ENCODE data around the gene C3orf62. TPM values are rescaled to one million over a fixed set of nuclear protein-coding genes. Genes with fewer than 3 reads are reported as not detected.
A peak's percentile ranks its signal among the peaks of the same experiment; 100 is the strongest.

C3orf62 gene
- 2.2 TPM for polyA plus RNA-seq (2012; ENCODE audit: insufficient read length, low read depth)

- TF ChIP-seq POLR2AphosphoS5 (IDR thresholded peaks at IDR 0.05; ENCODE audit: low read depth, low read length) (peak; percentile 68; the same call in 1 of the 2 replicates), TAF1 (IDR thresholded peaks at IDR 0.05; ENCODE audit: borderline replicate concordance, insufficient read depth, low read length) (no peak)
These were observed at the start of gene C3orf62 for GRCh38 chr3:49276475-49277382. C3orf62 (minus strand) TSS chr3:49277232; CDS start chr3:49276872, 360 bp downstream.

- TF ChIP-seq POLR2AphosphoS5 (IDR thresholded peaks at IDR 0.05; ENCODE audit: low read depth, low read length) (no peak), FOXP2 (optimal IDR thresholded peaks at IDR 0.05; ENCODE audit: borderline replicate concordance, extremely low read depth, extremely low read length, insufficient read depth) (no peak), REST (IDR thresholded peaks at IDR 0.05; ENCODE audit: insufficient read depth in 1 of 2, low read depth in 2 of 2, low read length in 2 of 2) (no peak), SIN3A (IDR thresholded peaks at IDR 0.05; ENCODE audit: borderline replicate concordance, insufficient read depth, low read length) (no peak), TAF1 (IDR thresholded peaks at IDR 0.05; ENCODE audit: borderline replicate concordance, insufficient read depth, low read length) (no peak)
These were observed 47.7 kb upstream of the C3orf62 start for GRCh38 chr3:49324768-49325167.

- TF ChIP-seq SIN3A (IDR thresholded peaks at IDR 0.05; ENCODE audit: borderline replicate concordance, insufficient read depth, low read length), result no peak
- TF ChIP-seq POLR2AphosphoS5 (IDR thresholded peaks at IDR 0.05; ENCODE audit: low read depth, low read length), result no peak
- no peak for TF ChIP-seq REST (IDR thresholded peaks at IDR 0.05; ENCODE audit: insufficient read depth in 1 of 2, low read depth in 2 of 2, low read length in 2 of 2)
- no peak for TF ChIP-seq FOXP2 (optimal IDR thresholded peaks at IDR 0.05; ENCODE audit: borderline replicate concordance, extremely low read depth, extremely low read length, insufficient read depth)
- TF ChIP-seq TAF1 (IDR thresholded peaks at IDR 0.05; ENCODE audit: borderline replicate concordance, insufficient read depth, low read length), result no peak
These were observed 39.8 kb upstream of the C3orf62 start for GRCh38 chr3:49316696-49317457.

- TF ChIP-seq FOXP2 (optimal IDR thresholded peaks at IDR 0.05; ENCODE audit: borderline replicate concordance, extremely low read depth, extremely low read length, insufficient read depth) (no peak), TAF1 (IDR thresholded peaks at IDR 0.05; ENCODE audit: borderline replicate concordance, insufficient read depth, low read length) (no peak), SIN3A (IDR thresholded peaks at IDR 0.05; ENCODE audit: borderline replicate concordance, insufficient read depth, low read length) (no peak), REST (IDR thresholded peaks at IDR 0.05; ENCODE audit: insufficient read depth in 1 of 2, low read depth in 2 of 2, low read length in 2 of 2) (no peak), POLR2AphosphoS5 (IDR thresholded peaks at IDR 0.05; ENCODE audit: low read depth, low read length) (no peak)
These were observed 37.1 kb upstream of the C3orf62 start for GRCh38 chr3:49313896-49314688.

GRCh38 chr3:49311283-49311682 lies 34.3 kb upstream of the C3orf62 start:
- no peak for TF ChIP-seq TAF1 (IDR thresholded peaks at IDR 0.05; ENCODE audit: borderline replicate concordance, insufficient read depth, low read length)
- TF ChIP-seq FOXP2 (optimal IDR thresholded peaks at IDR 0.05; ENCODE audit: borderline replicate concordance, extremely low read depth, extremely low read length, insufficient read depth), result no peak
- no peak for TF ChIP-seq SIN3A (IDR thresholded peaks at IDR 0.05; ENCODE audit: borderline replicate concordance, insufficient read depth, low read length)
- TF ChIP-seq REST (IDR thresholded peaks at IDR 0.05; ENCODE audit: insufficient read depth in 1 of 2, low read depth in 2 of 2, low read length in 2 of 2), result no peak
- TF ChIP-seq POLR2AphosphoS5 (IDR thresholded peaks at IDR 0.05; ENCODE audit: low read depth, low read length), result no peak

Data from PFSK-1 (cell line).